ENCODE results near the gene PEX11B.

Gene PEX11B

GRCh38 chr1:145935708-145936107, 17.2 kb upstream of the PEX11B start:
- TF ChIP-seq SIN3A (IDR thresholded peaks at IDR 0.05; ENCODE audit: borderline replicate concordance, insufficient read depth, low read length) (no peak), POLR2AphosphoS5 (IDR thresholded peaks at IDR 0.05; ENCODE audit: low read depth, low read length) (no peak), FOXP2 (optimal IDR thresholded peaks at IDR 0.05; ENCODE audit: borderline replicate concordance, extremely low read depth, extremely low read length, insufficient read depth) (no peak), TAF1 (IDR thresholded peaks at IDR 0.05; ENCODE audit: borderline replicate concordance, insufficient read depth, low read length) (no peak)
- TF ChIP-seq, protein P1, sequence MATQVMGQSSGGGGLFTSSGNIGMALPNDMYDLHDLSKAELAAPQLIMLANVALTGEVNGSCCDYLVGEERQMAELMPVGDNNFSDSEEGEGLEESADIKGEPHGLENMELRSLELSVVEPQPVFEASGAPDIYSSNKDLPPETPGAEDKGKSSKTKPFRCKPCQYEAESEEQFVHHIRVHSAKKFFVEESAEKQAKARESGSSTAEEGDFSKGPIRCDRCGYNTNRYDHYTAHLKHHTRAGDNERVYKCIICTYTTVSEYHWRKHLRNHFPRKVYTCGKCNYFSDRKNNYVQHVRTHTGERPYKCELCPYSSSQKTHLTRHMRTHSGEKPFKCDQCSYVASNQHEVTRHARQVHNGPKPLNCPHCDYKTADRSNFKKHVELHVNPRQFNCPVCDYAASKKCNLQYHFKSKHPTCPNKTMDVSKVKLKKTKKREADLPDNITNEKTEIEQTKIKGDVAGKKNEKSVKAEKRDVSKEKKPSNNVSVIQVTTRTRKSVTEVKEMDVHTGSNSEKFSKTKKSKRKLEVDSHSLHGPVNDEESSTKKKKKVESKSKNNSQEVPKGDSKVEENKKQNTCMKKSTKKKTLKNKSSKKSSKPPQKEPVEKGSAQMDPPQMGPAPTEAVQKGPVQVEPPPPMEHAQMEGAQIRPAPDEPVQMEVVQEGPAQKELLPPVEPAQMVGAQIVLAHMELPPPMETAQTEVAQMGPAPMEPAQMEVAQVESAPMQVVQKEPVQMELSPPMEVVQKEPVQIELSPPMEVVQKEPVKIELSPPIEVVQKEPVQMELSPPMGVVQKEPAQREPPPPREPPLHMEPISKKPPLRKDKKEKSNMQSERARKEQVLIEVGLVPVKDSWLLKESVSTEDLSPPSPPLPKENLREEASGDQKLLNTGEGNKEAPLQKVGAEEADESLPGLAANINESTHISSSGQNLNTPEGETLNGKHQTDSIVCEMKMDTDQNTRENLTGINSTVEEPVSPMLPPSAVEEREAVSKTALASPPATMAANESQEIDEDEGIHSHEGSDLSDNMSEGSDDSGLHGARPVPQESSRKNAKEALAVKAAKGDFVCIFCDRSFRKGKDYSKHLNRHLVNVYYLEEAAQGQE (IDR thresholded peaks at IDR 0.05; ENCODE audit: insufficient read depth in 1 of 2, low read depth in 2 of 2, low read length in 2 of 2) = no peak

GRCh38 chr1:145927916-145928643, 9.6 kb upstream of the PEX11B start:
- TF ChIP-seq FOXP2 (optimal IDR thresholded peaks at IDR 0.05; ENCODE audit: borderline replicate concordance, extremely low read depth, extremely low read length, insufficient read depth) = no peak
- TF ChIP-seq SIN3A (IDR thresholded peaks at IDR 0.05; ENCODE audit: borderline replicate concordance, insufficient read depth, low read length) = no peak
- no peak for TF ChIP-seq TAF1 (IDR thresholded peaks at IDR 0.05; ENCODE audit: borderline replicate concordance, insufficient read depth, low read length)
- TF ChIP-seq, protein P1 (IDR thresholded peaks at IDR 0.05; ENCODE audit: insufficient read depth in 1 of 2, low read depth in 2 of 2, low read length in 2 of 2) = no peak
- TF ChIP-seq POLR2AphosphoS5 (IDR thresholded peaks at IDR 0.05; ENCODE audit: low read depth, low read length) = no peak

GRCh38 chr1:145927063-145927886, 8.8 kb upstream of the PEX11B start, which contains the start of gene RBM8A:
Gene RBM8A, minus strand, starts transcription at chr1:145927484. Its CDS starts 58 bp downstream, at chr1:145927426.
- TF ChIP-seq SIN3A (IDR thresholded peaks at IDR 0.05; ENCODE audit: borderline replicate concordance, insufficient read depth, low read length) (peak; percentile 10; the same call in 1 of the 2 replicates), FOXP2 (optimal IDR thresholded peaks at IDR 0.05; ENCODE audit: borderline replicate concordance, extremely low read depth, extremely low read length, insufficient read depth) (peak; percentile 42), TAF1 (IDR thresholded peaks at IDR 0.05; ENCODE audit: borderline replicate concordance, insufficient read depth, low read length) (peak; percentile 81; the same call in 1 of the 2 replicates), POLR2AphosphoS5 (IDR thresholded peaks at IDR 0.05; ENCODE audit: low read depth, low read length) (peak; percentile 96)
- TF ChIP-seq, protein P1 (IDR thresholded peaks at IDR 0.05; ENCODE audit: insufficient read depth in 1 of 2, low read depth in 2 of 2, low read length in 2 of 2) = peak in 1 of 2 experiments; percentile 55; a peak in 1 of 4 replicates

- TF ChIP-seq FOXP2 (optimal IDR thresholded peaks at IDR 0.05; ENCODE audit: borderline replicate concordance, extremely low read depth, extremely low read length, insufficient read depth) (no peak), POLR2AphosphoS5 (IDR thresholded peaks at IDR 0.05; ENCODE audit: low read depth, low read length) (no peak), TAF1 (IDR thresholded peaks at IDR 0.05; ENCODE audit: borderline replicate concordance, insufficient read depth, low read length) (no peak), SIN3A (IDR thresholded peaks at IDR 0.05; ENCODE audit: borderline replicate concordance, insufficient read depth, low read length) (no peak)
- TF ChIP-seq, protein P1 (IDR thresholded peaks at IDR 0.05; ENCODE audit: insufficient read depth in 1 of 2, low read depth in 2 of 2, low read length in 2 of 2) = no peak
Measured at GRCh38 chr1:145926686-145927062, 8.2 kb upstream of the PEX11B start.

Data from PFSK-1 (cell line).